HEK293 (cell line): ENCODE data around the gene BMS1.

ENCODE experiments used
- CTCF ChIA-PET: fragments of 350-600 bp; formaldehyde crosslinking; extraction: SDS; loops from one replicate; lab custom pipeline; 2021; ENCODE audit warnings: antibody characterized with exemption; lab: Yijun Ruan, JAX
- POLR2A ChIA-PET: fragments of 300-600 bp; formaldehyde crosslinking; extraction: SDS; loops from one replicate; lab custom pipeline; 2020; ENCODE audit warnings: antibody characterized with exemption, inconsistent platforms; lab: Yijun Ruan, JAX
- H3K27ac ChIP-seq: fragments of 200-500 bp; sonication (Bioruptor generic); 2 replicates; pipeline ENCODE4 v1.5.1; 2014; ENCODE audit warnings: low read depth, low read length, control low read depth, inconsistent platforms; ENCODE audit errors: extremely low read depth
- H3K36me3 ChIP-seq, 2 experiments: fragments of 200-500 bp in 1 of 2; sonication (Bioruptor generic) in 1 of 2; 1 replicate in 1 of 2; 2 replicates in 1 of 2; pipeline ENCODE4 v1.5.1; 2014 to 2017; ENCODE audit warnings: inconsistent platforms in 2 of 2, low read length in 2 of 2; ENCODE audit not compliant: control insufficient read depth in 2 of 2, insufficient read depth in 1 of 2
- H3K4me1 ChIP-seq: fragments of 200-500 bp; sonication (Bioruptor generic); 2 replicates; pipeline ENCODE4 v1.5.1; 2014; ENCODE audit warnings: mild to moderate bottlenecking, low read length, inconsistent platforms; ENCODE audit not compliant: control insufficient read depth, insufficient read depth
- H3K4me3 ChIP-seq: 2 replicates; pipeline ENCODE4 v1.5.1; 2011; ENCODE audit warnings: low read depth, mild to moderate bottlenecking, control low read depth, low read length, moderate library complexity
- H3K9me3 ChIP-seq: fragments of 200-500 bp; sonication (Bioruptor generic); 2 replicates; pipeline ENCODE4 v1.5.1; 2014; ENCODE audit warnings: low read depth, low read length, inconsistent platforms; ENCODE audit not compliant: control insufficient read depth, insufficient read depth
- EGR2 ChIP-seq: fragments of 450-650 bp; formaldehyde crosslinking; IDR thresholded peaks from 2 replicates; pipeline ENCODE4 v1.5.1; 2016; ENCODE audit warnings: low read depth, missing biosample characterization, missing genetic modification characterization
- FEZF1 ChIP-seq: fragments of 450-650 bp; formaldehyde crosslinking; IDR thresholded peaks from 2 replicates; pipeline ENCODE4 v1.5.1; 2016; ENCODE audit warnings: missing biosample characterization, missing genetic modification characterization
- GLI4 ChIP-seq: fragments of 450-650 bp; formaldehyde crosslinking; IDR thresholded peaks from 2 replicates; pipeline ENCODE4 v1.5.1; 2016; ENCODE audit warnings: missing biosample characterization, missing genetic modification characterization
- PRDM1 ChIP-seq: fragments of 450-650 bp; formaldehyde crosslinking; IDR thresholded peaks from 2 replicates; pipeline ENCODE4; 2016; ENCODE audit warnings: missing biosample characterization, missing genetic modification characterization
- SCRT2 ChIP-seq: fragments of 450-650 bp; formaldehyde crosslinking; IDR thresholded peaks from 2 replicates; pipeline ENCODE4 v1.5.1; 2016; ENCODE audit warnings: missing biosample characterization, missing genetic modification characterization
- YY1 ChIP-seq: fragments of 450-650 bp; formaldehyde crosslinking; IDR thresholded peaks from 2 replicates; pipeline ENCODE4 v1.5.1; 2018; ENCODE audit warnings: missing biosample characterization, missing genetic modification characterization
- ZBTB17 ChIP-seq: fragments of 450-650 bp; formaldehyde crosslinking; IDR thresholded peaks from 2 replicates; pipeline ENCODE4 v1.5.1; 2016; ENCODE audit warnings: missing biosample characterization, missing genetic modification characterization
- ZNF10 ChIP-seq: fragments of 450-650 bp; formaldehyde crosslinking; IDR thresholded peaks from 2 replicates; pipeline ENCODE4 v1.5.1; 2017; ENCODE audit warnings: missing biosample characterization, missing genetic modification characterization
- ZNF292 ChIP-seq: fragments of 450-650 bp; formaldehyde crosslinking; IDR thresholded peaks from 2 replicates; pipeline ENCODE4 v1.5.1; 2016; ENCODE audit warnings: low read depth, missing biosample characterization, missing genetic modification characterization, borderline replicate concordance
- ZNF777 ChIP-seq: fragments of 450-650 bp; formaldehyde crosslinking; IDR thresholded peaks from 2 replicates; pipeline ENCODE4 v1.5.1; 2017; ENCODE audit warnings: missing biosample characterization, missing genetic modification characterization, borderline replicate concordance
- ZNF785 ChIP-seq: fragments of 450-650 bp; formaldehyde crosslinking; IDR thresholded peaks from 2 replicates; pipeline ENCODE4 v1.5.1; 2016; ENCODE audit warnings: missing biosample characterization, missing genetic modification characterization
- TF ChIP-seq, protein P1 (sequence below): fragments of 450-650 bp; formaldehyde crosslinking; IDR thresholded peaks from 2 replicates; pipeline ENCODE4 v1.5.1; 2016; ENCODE audit warnings: missing biosample characterization, missing genetic modification characterization
- TF ChIP-seq, protein P2 (sequence below): fragments of 450-650 bp; formaldehyde crosslinking; IDR thresholded peaks from 2 replicates; pipeline ENCODE4 v1.5.1; 2017; ENCODE audit warnings: missing biosample characterization, missing genetic modification characterization
- TF ChIP-seq, protein P3 (sequence below): fragments of 450-650 bp; formaldehyde crosslinking; IDR thresholded peaks from 2 replicates; pipeline ENCODE4 v1.5.1; 2016; ENCODE audit warnings: missing biosample characterization, missing genetic modification characterization
- TF ChIP-seq, protein P4 (sequence below): fragments of 450-650 bp; IDR thresholded peaks from 2 replicates; pipeline ENCODE4 v1.5.1; 2018; ENCODE audit warnings: missing biosample characterization, missing genetic modification characterization
- TF ChIP-seq, protein P5 (sequence below): fragments of 450-650 bp; formaldehyde crosslinking; IDR thresholded peaks from 2 replicates; pipeline ENCODE4 v1.5.1; 2016; ENCODE audit warnings: missing biosample characterization, missing genetic modification characterization
- TF ChIP-seq, protein P6 (sequence below): fragments of 450-650 bp; formaldehyde crosslinking; IDR thresholded peaks from 2 replicates; pipeline ENCODE4 v1.5.1; 2016; ENCODE audit warnings: missing biosample characterization, missing genetic modification characterization

Gene BMS1

DNA sequence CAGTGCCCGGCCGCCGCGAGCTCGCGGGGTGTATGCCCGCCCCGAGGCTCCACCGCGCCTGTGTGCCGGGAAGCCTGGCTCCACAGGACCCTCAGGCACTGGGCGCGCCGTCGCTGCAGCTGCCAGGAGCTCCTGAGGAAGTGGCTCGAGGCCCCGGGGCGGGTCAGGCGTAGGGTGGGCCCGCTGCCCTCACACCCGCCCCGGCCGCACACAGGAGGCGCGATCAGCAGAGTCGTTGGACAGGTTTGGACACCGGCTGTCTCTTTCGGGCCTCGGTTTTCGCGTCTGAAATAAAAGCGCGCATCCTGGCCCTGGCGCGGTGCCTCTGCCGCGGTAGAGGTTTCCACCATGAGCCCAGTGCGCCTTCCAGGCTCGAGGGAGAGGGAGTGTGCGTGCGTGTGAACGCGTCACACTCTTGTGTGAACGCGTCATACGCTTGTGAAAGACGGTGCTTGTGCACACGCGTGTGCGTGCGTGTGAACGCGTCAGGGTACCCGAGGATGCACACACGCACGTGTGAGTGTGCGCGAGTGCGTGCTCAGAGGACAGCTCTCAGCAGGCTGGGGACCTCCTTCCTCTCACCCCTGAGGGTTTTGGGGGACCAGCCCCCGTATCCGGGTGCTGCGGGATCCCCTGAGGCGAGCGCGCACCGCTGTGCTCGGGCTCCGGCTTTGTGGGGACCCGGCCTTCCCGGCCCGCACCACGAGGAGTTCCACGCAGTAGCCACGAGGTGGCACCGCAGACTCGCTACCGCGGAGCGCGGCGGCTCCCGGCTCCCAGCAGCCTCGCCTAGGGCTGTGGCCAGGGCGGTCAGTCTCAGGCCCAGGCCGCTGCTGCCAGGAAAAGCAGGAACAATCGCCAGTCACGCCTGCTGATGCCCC lies 83.8 kb downstream of the BMS1 start (continued):
- TF ChIP-seq, protein P1, sequence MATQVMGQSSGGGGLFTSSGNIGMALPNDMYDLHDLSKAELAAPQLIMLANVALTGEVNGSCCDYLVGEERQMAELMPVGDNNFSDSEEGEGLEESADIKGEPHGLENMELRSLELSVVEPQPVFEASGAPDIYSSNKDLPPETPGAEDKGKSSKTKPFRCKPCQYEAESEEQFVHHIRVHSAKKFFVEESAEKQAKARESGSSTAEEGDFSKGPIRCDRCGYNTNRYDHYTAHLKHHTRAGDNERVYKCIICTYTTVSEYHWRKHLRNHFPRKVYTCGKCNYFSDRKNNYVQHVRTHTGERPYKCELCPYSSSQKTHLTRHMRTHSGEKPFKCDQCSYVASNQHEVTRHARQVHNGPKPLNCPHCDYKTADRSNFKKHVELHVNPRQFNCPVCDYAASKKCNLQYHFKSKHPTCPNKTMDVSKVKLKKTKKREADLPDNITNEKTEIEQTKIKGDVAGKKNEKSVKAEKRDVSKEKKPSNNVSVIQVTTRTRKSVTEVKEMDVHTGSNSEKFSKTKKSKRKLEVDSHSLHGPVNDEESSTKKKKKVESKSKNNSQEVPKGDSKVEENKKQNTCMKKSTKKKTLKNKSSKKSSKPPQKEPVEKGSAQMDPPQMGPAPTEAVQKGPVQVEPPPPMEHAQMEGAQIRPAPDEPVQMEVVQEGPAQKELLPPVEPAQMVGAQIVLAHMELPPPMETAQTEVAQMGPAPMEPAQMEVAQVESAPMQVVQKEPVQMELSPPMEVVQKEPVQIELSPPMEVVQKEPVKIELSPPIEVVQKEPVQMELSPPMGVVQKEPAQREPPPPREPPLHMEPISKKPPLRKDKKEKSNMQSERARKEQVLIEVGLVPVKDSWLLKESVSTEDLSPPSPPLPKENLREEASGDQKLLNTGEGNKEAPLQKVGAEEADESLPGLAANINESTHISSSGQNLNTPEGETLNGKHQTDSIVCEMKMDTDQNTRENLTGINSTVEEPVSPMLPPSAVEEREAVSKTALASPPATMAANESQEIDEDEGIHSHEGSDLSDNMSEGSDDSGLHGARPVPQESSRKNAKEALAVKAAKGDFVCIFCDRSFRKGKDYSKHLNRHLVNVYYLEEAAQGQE (tag by site-specific recombination), result no peak
- TF ChIP-seq, all 188 proteins: peak for 9

DNA sequence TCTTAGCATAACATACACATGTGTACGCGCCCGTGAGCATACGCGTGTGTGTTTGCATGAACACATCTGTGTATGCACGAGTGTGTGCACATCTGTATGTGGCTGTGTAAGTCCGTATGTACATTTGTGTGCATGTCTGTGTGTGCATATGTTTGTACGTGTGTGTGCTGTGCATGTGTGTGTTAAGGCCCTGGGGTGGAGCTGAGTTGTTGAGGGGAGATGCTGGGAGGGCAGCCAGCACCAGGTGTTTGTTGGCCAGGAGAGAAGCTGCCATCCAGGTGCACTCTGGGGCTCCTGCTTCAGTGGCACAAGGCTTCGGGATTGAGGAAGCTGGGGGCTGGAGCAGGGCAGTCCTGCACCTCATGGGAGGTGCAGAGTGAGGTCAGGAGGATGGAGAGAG lies 85.0 kb downstream of the BMS1 start:
- Histone ChIP-seq H3K27ac (no peak overlapping the region), H3K9me3 (no peaks in the 10 kb centered on the region), H3K4me1 (no peaks in the 10 kb centered on the region), H3K4me3 (no peak overlapping the region), H3K36me3 (no peaks in the 10 kb centered on the region)
- ChIA-PET POLR2A (no interaction called here), CTCF (interaction anchor here (0.6 to 1.8 kb wide), 10 partner anchors 21 to 239 kb away, joined by 3 to 8 read pairs (median 4); no protein-coding TSS in a partner anchor)
- TF ChIP-seq ZNF785 (tag by site-specific recombination) (no peak), ZNF292 (no peak), ZBTB17 (tag by site-specific recombination) (no peak), GLI4 (tag by site-specific recombination) (no peak), EGR2 (tag by site-specific recombination) (no peak), FEZF1 (tag by site-specific recombination) (no peak), ZNF777 (tag by site-specific recombination) (no peak), PRDM1 (tag by site-specific recombination) (no peak), ZNF10 (tag by site-specific recombination) (no peak), YY1 (tag by site-specific recombination) (no peak), SCRT2 (tag by site-specific recombination) (no peak)
- TF ChIP-seq, protein P2, sequence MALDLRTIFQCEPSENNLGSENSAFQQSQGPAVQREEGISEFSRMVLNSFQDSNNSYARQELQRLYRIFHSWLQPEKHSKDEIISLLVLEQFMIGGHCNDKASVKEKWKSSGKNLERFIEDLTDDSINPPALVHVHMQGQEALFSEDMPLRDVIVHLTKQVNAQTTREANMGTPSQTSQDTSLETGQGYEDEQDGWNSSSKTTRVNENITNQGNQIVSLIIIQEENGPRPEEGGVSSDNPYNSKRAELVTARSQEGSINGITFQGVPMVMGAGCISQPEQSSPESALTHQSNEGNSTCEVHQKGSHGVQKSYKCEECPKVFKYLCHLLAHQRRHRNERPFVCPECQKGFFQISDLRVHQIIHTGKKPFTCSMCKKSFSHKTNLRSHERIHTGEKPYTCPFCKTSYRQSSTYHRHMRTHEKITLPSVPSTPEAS (tag by site-specific recombination), result no peak
- TF ChIP-seq, protein P3, sequence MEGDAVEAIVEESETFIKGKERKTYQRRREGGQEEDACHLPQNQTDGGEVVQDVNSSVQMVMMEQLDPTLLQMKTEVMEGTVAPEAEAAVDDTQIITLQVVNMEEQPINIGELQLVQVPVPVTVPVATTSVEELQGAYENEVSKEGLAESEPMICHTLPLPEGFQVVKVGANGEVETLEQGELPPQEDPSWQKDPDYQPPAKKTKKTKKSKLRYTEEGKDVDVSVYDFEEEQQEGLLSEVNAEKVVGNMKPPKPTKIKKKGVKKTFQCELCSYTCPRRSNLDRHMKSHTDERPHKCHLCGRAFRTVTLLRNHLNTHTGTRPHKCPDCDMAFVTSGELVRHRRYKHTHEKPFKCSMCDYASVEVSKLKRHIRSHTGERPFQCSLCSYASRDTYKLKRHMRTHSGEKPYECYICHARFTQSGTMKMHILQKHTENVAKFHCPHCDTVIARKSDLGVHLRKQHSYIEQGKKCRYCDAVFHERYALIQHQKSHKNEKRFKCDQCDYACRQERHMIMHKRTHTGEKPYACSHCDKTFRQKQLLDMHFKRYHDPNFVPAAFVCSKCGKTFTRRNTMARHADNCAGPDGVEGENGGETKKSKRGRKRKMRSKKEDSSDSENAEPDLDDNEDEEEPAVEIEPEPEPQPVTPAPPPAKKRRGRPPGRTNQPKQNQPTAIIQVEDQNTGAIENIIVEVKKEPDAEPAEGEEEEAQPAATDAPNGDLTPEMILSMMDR (tag by site-specific recombination), result no peak
- TF ChIP-seq, protein P4, sequence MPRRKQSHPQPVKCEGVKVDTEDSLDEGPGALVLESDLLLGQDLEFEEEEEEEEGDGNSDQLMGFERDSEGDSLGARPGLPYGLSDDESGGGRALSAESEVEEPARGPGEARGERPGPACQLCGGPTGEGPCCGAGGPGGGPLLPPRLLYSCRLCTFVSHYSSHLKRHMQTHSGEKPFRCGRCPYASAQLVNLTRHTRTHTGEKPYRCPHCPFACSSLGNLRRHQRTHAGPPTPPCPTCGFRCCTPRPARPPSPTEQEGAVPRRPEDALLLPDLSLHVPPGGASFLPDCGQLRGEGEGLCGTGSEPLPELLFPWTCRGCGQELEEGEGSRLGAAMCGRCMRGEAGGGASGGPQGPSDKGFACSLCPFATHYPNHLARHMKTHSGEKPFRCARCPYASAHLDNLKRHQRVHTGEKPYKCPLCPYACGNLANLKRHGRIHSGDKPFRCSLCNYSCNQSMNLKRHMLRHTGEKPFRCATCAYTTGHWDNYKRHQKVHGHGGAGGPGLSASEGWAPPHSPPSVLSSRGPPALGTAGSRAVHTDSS, result no peak
- TF ChIP-seq, protein P5, sequence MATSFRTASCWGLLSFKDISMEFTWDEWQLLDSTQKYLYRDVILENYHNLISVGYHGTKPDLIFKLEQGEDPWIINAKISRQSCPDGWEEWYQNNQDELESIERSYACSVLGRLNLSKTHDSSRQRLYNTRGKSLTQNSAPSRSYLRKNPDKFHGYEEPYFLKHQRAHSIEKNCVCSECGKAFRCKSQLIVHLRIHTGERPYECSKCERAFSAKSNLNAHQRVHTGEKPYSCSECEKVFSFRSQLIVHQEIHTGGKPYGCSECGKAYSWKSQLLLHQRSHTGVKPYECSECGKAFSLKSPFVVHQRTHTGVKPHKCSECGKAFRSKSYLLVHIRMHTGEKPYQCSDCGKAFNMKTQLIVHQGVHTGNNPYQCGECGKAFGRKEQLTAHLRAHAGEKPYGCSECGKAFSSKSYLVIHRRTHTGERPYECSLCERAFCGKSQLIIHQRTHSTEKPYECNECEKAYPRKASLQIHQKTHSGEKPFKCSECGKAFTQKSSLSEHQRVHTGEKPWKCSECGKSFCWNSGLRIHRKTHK, result no peak
- TF ChIP-seq, protein P6, sequence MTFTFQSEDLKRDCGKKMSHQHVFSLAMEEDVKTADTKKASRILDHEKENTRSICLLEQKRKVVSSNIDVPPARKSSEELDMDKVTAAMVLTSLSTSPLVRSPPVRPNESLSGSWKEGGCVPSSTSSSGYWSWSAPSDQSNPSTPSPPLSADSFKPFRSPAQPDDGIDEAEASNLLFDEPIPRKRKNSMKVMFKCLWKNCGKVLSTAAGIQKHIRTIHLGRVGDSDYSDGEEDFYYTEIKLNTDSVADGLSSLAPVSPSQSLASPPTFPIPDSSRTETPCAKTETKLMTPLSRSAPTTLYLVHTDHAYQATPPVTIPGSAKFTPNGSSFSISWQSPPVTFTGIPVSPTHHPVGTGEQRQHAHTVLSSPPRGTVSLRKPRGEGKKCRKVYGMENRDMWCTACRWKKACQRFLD (tag by site-specific recombination), result no peak
